ENCODE data around the gene HLA-C. TPM values are rescaled to one million over a fixed set of nuclear protein-coding genes. Genes with fewer than 3 reads are reported as not detected.
"Not testable (repeated sequence)": the region's sequence is repeated elsewhere in the genome, so short reads cannot be mapped to it uniquely, and the experiment has no call there.

Gene HLA-C
- total RNA-seq, 1 experiment from 2014 or later, result 333 TPM

GRCh38 chr6:31285982-31286381 lies 14.1 kb upstream of the HLA-C start:
- Histone ChIP-seq H3K27me3 (ENCODE audit: insufficient read depth, low read length) (peaks cover 5% of the 10 kb centered on the region; the same call in 1 of the 2 replicates), H4K20me1 (ENCODE audit: insufficient read depth) (no peaks in the 10 kb centered on the region), H3K4me2 (ENCODE audit: low read length) (no peak overlapping the region), H3K79me2 (ENCODE audit: insufficient read depth, low read length) (no peaks in the 10 kb centered on the region), H3K4me3 (replicated peaks in 1 of 2; ENCODE audit: low read depth in 1 of 2, low read length in 2 of 2) (no peak overlapping the region), H3K27ac (ENCODE audit: low read depth, low read length) (no peak overlapping the region), H3K9me3 (ENCODE audit: control insufficient read depth in 1 of 2, insufficient read depth in 1 of 2, low read depth in 1 of 2, low read length in 2 of 2) (no peaks in the 10 kb centered on the region), H2AFZ (ENCODE audit: low read depth, low read length, poor library complexity, severe bottlenecking) (no peak overlapping the region), H3K36me3 (ENCODE audit: control insufficient read depth in 1 of 2, insufficient read depth in 2 of 2, low read length in 2 of 2) (no peaks in the 10 kb centered on the region), H3K9ac (ENCODE audit: low read length) (no peak overlapping the region), H3K4me1 (ENCODE audit: control insufficient read depth in 1 of 2, insufficient read depth in 2 of 2, low read length in 2 of 2) (no peaks in the 10 kb centered on the region), H3K9me2 (ENCODE audit: insufficient read depth) (no peaks in the 10 kb centered on the region)
- ATAC-seq (no peak), DNase-seq (ENCODE audit: low read depth, low spot score) (no peak)
- TF ChIP-seq SIN3A (IDR thresholded peaks at IDR 0.05; ENCODE audit: low read depth) (no peak), CBX3 (IDR thresholded peaks at IDR 0.05; ENCODE audit: low read depth) (no peak), RAD21 (IDR thresholded peaks at IDR 0.05; ENCODE audit: low read depth) (no peak), EZH2 (IDR thresholded peaks at IDR 0.05) (no peak), JUND (IDR thresholded peaks at IDR 0.05) (no peak), ZBTB33 (IDR thresholded peaks at IDR 0.05; ENCODE audit: extremely low read depth, insufficient replicate concordance, low read length) (no peak), EZH2phosphoT487 (IDR thresholded peaks at IDR 0.05; ENCODE audit: borderline replicate concordance) (no peak), FOSL1 (IDR thresholded peaks at IDR 0.05; ENCODE audit: low read depth) (no peak), ZFX (IDR thresholded peaks at IDR 0.05) (no peak)
- intact Hi-C loops (cut with micrococcal nuclease), result no loop called here
- ChIA-PET RAD21 (ENCODE audit: low non-redundant PET in 1 of 2, low total read pairs in 2 of 2, uncharacterized antibody in 2 of 2, unreplicated experiment in 2 of 2) (no interaction called here), CTCF (no interaction called here), POLR2A (no interaction called here)
- no TSS peak for BruUV-seq (replicated peaks)

- Histone ChIP-seq H3K27me3 (ENCODE audit: insufficient read depth, low read length) (peaks cover 5% of the 10 kb centered on the region; the same call in 1 of the 2 replicates), H3K27ac (ENCODE audit: low read depth, low read length) (no peak overlapping the region), H2AFZ (ENCODE audit: low read depth, low read length, poor library complexity, severe bottlenecking) (no peak overlapping the region), H3K4me2 (ENCODE audit: low read length) (no peak overlapping the region), H3K9me2 (ENCODE audit: insufficient read depth) (no peaks in the 10 kb centered on the region), H3K4me1 (ENCODE audit: control insufficient read depth in 1 of 2, insufficient read depth in 2 of 2, low read length in 2 of 2) (no peaks in the 10 kb centered on the region), H3K9ac (ENCODE audit: low read length) (no peak overlapping the region), H3K79me2 (ENCODE audit: insufficient read depth, low read length) (no peaks in the 10 kb centered on the region), H4K20me1 (ENCODE audit: insufficient read depth) (no peaks in the 10 kb centered on the region), H3K36me3 (ENCODE audit: control insufficient read depth in 1 of 2, insufficient read depth in 2 of 2, low read length in 2 of 2) (no peaks in the 10 kb centered on the region), H3K4me3 (replicated peaks in 1 of 2; ENCODE audit: low read depth in 1 of 2, low read length in 2 of 2) (no peak overlapping the region), H3K9me3 (ENCODE audit: control insufficient read depth in 1 of 2, insufficient read depth in 1 of 2, low read depth in 1 of 2, low read length in 2 of 2) (no peaks in the 10 kb centered on the region)
- POLR2A ChIA-PET, result no interaction called here
- RAD21 ChIA-PET (ENCODE audit: low non-redundant PET in 1 of 2, low total read pairs in 2 of 2, uncharacterized antibody in 2 of 2, unreplicated experiment in 2 of 2), result no interaction called here
- CTCF ChIA-PET, result no interaction called here
- TF ChIP-seq YY1 (IDR thresholded peaks at IDR 0.05; ENCODE audit: extremely low read depth, insufficient replicate concordance, low read depth, low read length), result no peak
- TF ChIP-seq ELF1 (IDR thresholded peaks at IDR 0.05; ENCODE audit: borderline replicate concordance, low read depth), result no peak
- no peak for TF ChIP-seq MAX (IDR thresholded peaks at IDR 0.05)
- TF ChIP-seq POLR2AphosphoS5 (IDR thresholded peaks at IDR 0.05; ENCODE audit: low read depth, low read length), result no peak
- no peak for TF ChIP-seq EZH2phosphoT487 (IDR thresholded peaks at IDR 0.05; ENCODE audit: borderline replicate concordance)
- TF ChIP-seq ATF3 (IDR thresholded peaks at IDR 0.05), result no peak
- BruUV-seq (replicated peaks), result no TSS peak
- ATAC-seq (no peak), DNase-seq (ENCODE audit: low read depth, low spot score) (no peak)
- intact Hi-C loops (cut with micrococcal nuclease), result no loop called here
Measured at GRCh38 chr6:31285486-31285885, 13.6 kb upstream of the HLA-C start.

- H3K36me3 ChIP-seq (ENCODE audit: control insufficient read depth in 1 of 2, insufficient read depth in 2 of 2, low read length in 2 of 2); ATAC-seq; H3K9ac ChIP-seq (ENCODE audit: low read length); DNase-seq (ENCODE audit: low read depth, low spot score); H3K4me1 ChIP-seq (ENCODE audit: control insufficient read depth in 1 of 2, insufficient read depth in 2 of 2, low read length in 2 of 2); H3K9me2 ChIP-seq (ENCODE audit: insufficient read depth); H3K9me3 ChIP-seq (ENCODE audit: control insufficient read depth in 1 of 2, insufficient read depth in 1 of 2, low read depth in 1 of 2, low read length in 2 of 2); H3K79me2 ChIP-seq (ENCODE audit: insufficient read depth, low read length); BruUV-seq (replicated peaks); CTCF ChIA-PET; H2AFZ ChIP-seq (ENCODE audit: low read depth, low read length, poor library complexity, severe bottlenecking); H3K4me2 ChIP-seq (ENCODE audit: low read length); H3K27ac ChIP-seq (ENCODE audit: low read depth, low read length); RAD21 ChIA-PET (ENCODE audit: low non-redundant PET in 1 of 2, low total read pairs in 2 of 2, uncharacterized antibody in 2 of 2, unreplicated experiment in 2 of 2); H4K20me1 ChIP-seq (ENCODE audit: insufficient read depth); intact Hi-C loops (cut with micrococcal nuclease); H3K4me3 ChIP-seq (replicated peaks in 1 of 2; ENCODE audit: low read depth in 1 of 2, low read length in 2 of 2); POLR2A ChIA-PET; H3K27me3 ChIP-seq (ENCODE audit: insufficient read depth, low read length): not testable (repeated sequence)
Measured at GRCh38 chr6:31279647-31280046, 7.8 kb upstream of the HLA-C start.
